ENCODE measurements around the gene COL20A1.

- TF ChIP-seq CTCF (IDR thresholded peaks at IDR 0.05) = no peak
- no peak for TF ChIP-seq POLR2A (IDR thresholded peaks at IDR 0.05)
Measured at GRCh38 chr20:63283397-63284082, 9.4 kb upstream of the COL20A1 start.

All from uterus (tissue), 2 donors.